Natural killer cell (primary cell): Measurements from ENCODE around the gene FHOD3. TPM values are rescaled to one million over a fixed set of nuclear protein-coding genes. Genes with fewer than 3 reads are reported as not detected.

ENCODE experiments used
- ATAC-seq, 3 donors: fragments of 150-1000 bp in 2 of 3; fragments of 200-7000 bp in 1 of 3; cut with Tn5 transposase; 1 replicate in 1 of 3; 2 replicates in 2 of 3; pipeline ENCODE4 v1.10.0; 2021; ENCODE audit warnings: mild to moderate bottlenecking in 2 of 3, moderate library complexity in 2 of 3
- DNase-seq, 2 donors: peaks; one replicate each; pipeline versions ENCODE4 v3.0.0 to v3.0.0-alpha.2; 2013 to 2021; ENCODE audit warnings: mixed read lengths in 1 of 2
- H3K27ac ChIP-seq: one replicate; pipeline ENCODE4 v1.5.1; 2013; ENCODE audit warnings: mild to moderate bottlenecking, low read length
- H3K27me3 ChIP-seq: one replicate; pipeline ENCODE4 v1.6.1; 2013; ENCODE audit warnings: low read length; ENCODE audit not compliant: control insufficient read depth, insufficient read depth
- H3K36me3 ChIP-seq: one replicate; pipeline ENCODE4 v1.6.1; 2013; ENCODE audit warnings: low read length; ENCODE audit not compliant: control insufficient read depth, insufficient read depth
- H3K4me1 ChIP-seq: one replicate; pipeline ENCODE4 v1.6.1; 2013; ENCODE audit warnings: low read length; ENCODE audit not compliant: control insufficient read depth, insufficient read depth
- H3K4me3 ChIP-seq: one replicate; pipeline ENCODE4 v1.5.1; 2013; ENCODE audit warnings: low read length
- H3K9me3 ChIP-seq: one replicate; pipeline ENCODE4 v1.6.1; 2013; ENCODE audit warnings: low read length; ENCODE audit not compliant: control insufficient read depth, insufficient read depth
- H3K27ac Mint-ChIP-seq, 2 donors: one replicate each; pipeline ENCODE4 v1.8.0; 2022; ENCODE audit warnings: mild to moderate bottlenecking in 2 of 2, mixed read lengths in 2 of 2, moderate library complexity in 1 of 2
- H3K27me3 Mint-ChIP-seq, 2 donors: one replicate each; pipeline ENCODE4 v1.8.0; 2022; ENCODE audit warnings: low read depth in 2 of 2, mixed read lengths in 2 of 2
- H3K36me3 Mint-ChIP-seq: one replicate; pipeline ENCODE4 v1.8.0; 2022; ENCODE audit warnings: mixed read lengths
- H3K4me1 Mint-ChIP-seq, 2 donors: one replicate each; pipeline ENCODE4 v1.8.0; 2022; ENCODE audit warnings: mixed read lengths in 2 of 2
- H3K4me3 Mint-ChIP-seq: one replicate; pipeline ENCODE4 v1.8.0; 2022; ENCODE audit warnings: mild to moderate bottlenecking, moderate library complexity, mixed read lengths
- H3K9me3 Mint-ChIP-seq, 2 donors: one replicate each; pipeline ENCODE4 v1.8.0; 2022; ENCODE audit warnings: mixed read lengths in 2 of 2
- CTCF ChIP-seq: fragments of 200-600 bp; IDR thresholded peaks from one replicate; pipeline ENCODE4 v1.8.0; 2022; ENCODE audit warnings: antibody characterized with exemption
- WGBS: methylation state at CpG from one replicate; pipeline ENCODE4 v1.1.7; 2013; ENCODE audit warnings: missing lambda C conversion rate; ENCODE audit not compliant: insufficient coverage; 5-methylcytosine and 5-hydroxymethylcytosine counted together
- intact Hi-C: fragments of 100-400 bp; cut with micrococcal nuclease; formaldehyde crosslinking; loops from one replicate; pipeline ENCODE4 v1.14.2; 2022
- total RNA-seq, 4 donors: library from RNA; stranded (reverse); fragments of 120-200 nt in 1 of 4; gene quantifications; one replicate each; pipeline versions ENCODE4 v1.2.3 to v1.2.4, GENCODE V29; 2013 to 2022

The FHOD3 gene
- total RNA-seq, 3 donors from 2014 or later (not counting 1 experiment from before 2014, with no cell fraction given): not detected

DNA sequence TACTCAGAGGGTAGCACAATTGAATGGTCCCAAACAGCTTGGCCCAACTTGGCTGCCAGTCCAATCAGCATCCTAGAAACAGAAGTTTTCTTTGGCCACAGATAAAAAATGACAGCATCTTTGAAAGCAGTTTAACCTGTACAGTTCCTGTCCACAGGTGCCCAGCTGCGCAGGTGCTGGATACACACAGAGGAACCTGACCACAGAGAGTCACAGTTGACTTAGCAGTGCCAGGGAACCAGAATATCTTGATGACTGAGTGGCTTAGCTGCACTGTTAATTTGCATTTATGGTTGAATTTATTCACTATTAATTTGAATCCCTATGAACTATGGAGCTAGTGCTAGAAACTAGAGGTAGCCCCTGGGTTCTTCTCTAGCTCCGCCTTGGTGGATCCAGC, 437.6 kb downstream of the FHOD3 start:
- ATAC-seq (no peak), DNase-seq (no peak)
- 68% methylated on average over 2 of the region's 2 CpGs for WGBS
- no peaks in the 10 kb centered on the region for H3K4me1 Mint-ChIP-seq
- H3K36me3 Mint-ChIP-seq: no peaks in the 10 kb centered on the region
- no peaks in the 10 kb centered on the region for H3K9me3 Mint-ChIP-seq
- H3K27ac Mint-ChIP-seq: no peak overlapping the region
- Histone ChIP-seq H3K36me3 (no peaks in the 10 kb centered on the region), H3K9me3 (no peaks in the 10 kb centered on the region), H3K27me3 (no peaks in the 10 kb centered on the region), H3K4me3 (no peak overlapping the region), H3K4me1 (no peaks in the 10 kb centered on the region), H3K27ac (no peak overlapping the region)
- TF ChIP-seq CTCF: no peak
- H3K27me3 Mint-ChIP-seq: peaks cover 5 to 17% of the 10 kb centered on the region in 2 donors
- intact Hi-C loops: no loop called here
- H3K4me3 Mint-ChIP-seq: no peak overlapping the region

DNA sequence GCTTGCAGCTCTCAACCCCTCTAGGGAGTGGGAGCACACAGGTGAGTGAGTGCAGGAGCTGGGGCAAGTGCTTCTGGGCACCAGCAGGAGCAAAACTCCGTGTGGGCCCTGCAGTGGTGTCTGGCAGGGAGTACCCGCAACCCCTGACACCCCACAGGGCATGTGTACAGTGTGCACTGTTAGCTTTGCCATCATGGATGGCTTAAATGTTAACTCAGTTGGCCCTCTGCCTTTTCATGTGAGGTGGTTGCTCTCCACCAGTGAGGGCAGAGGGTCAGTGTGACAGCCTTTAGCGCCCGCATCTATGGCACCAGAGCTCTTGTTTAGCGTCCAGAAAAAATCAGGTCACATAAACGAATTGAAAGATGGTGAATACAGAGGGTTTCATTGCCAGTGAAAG, 438.6 kb downstream of the FHOD3 start:
- H3K4me3 Mint-ChIP-seq: no peak overlapping the region
- H3K36me3 ChIP-seq: no peaks in the 10 kb centered on the region
- no peak for TF ChIP-seq CTCF
- no peaks in the 10 kb centered on the region for H3K9me3 Mint-ChIP-seq
- no peak overlapping the region for H3K4me3 ChIP-seq
- ATAC-seq (no peak), DNase-seq (no peak)
- H3K4me1 ChIP-seq: no peaks in the 10 kb centered on the region
- H3K27me3 Mint-ChIP-seq: peaks cover 6 to 13% of the 10 kb centered on the region in 2 donors
- intact Hi-C loops: no loop called here
- WGBS: 88% methylated on average over 6 of the region's 6 CpGs
- no peaks in the 10 kb centered on the region for H3K4me1 Mint-ChIP-seq
- H3K9me3 ChIP-seq: no peaks in the 10 kb centered on the region
- H3K27ac Mint-ChIP-seq: no peak overlapping the region
- no peak overlapping the region for H3K27ac ChIP-seq
- no peaks in the 10 kb centered on the region for H3K27me3 ChIP-seq
- H3K36me3 Mint-ChIP-seq: no peaks in the 10 kb centered on the region

DNA sequence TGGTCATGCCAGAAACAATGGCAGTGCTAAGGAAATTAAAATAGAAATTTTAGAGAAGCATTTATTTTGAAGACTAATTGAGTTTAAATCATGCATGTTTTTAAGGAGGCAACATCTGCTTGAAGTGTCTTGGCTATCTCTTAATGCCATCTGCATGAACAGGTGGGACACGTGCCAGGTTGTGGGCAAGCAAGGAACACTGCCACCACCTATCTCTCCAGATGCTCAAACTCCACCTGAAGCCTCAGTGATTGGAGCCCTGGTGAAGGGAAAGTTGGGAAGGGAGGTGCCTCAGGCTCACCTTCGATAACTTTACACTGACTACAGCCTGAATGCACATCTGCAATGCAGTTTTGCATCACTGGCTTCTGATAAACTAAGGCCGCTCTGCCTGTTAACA, 439.8 kb downstream of the FHOD3 start:
- Mint-ChIP-seq H3K4me3 (no peak overlapping the region), H3K27me3 (peaks cover 14 to 24% of the 10 kb centered on the region in 2 donors), H3K9me3 (no peaks in the 10 kb centered on the region), H3K36me3 (no peaks in the 10 kb centered on the region), H3K4me1 (no peaks in the 10 kb centered on the region), H3K27ac (no peak overlapping the region)
- H3K4me3 ChIP-seq: no peak overlapping the region
- 78% methylated on average over 3 of the region's 3 CpGs for WGBS
- intact Hi-C loops: no loop called here
- DNase-seq (no peak), ATAC-seq (no peak)
- peaks cover 2% of the 10 kb centered on the region for H3K27me3 ChIP-seq
- TF ChIP-seq CTCF: no peak
- no peak overlapping the region for H3K27ac ChIP-seq
- no peaks in the 10 kb centered on the region for H3K9me3 ChIP-seq
- H3K4me1 ChIP-seq: no peaks in the 10 kb centered on the region
- H3K36me3 ChIP-seq: no peaks in the 10 kb centered on the region

GRCh38 chr18:36744261-36744876, 446.9 kb downstream of the FHOD3 start:
- intact Hi-C loops: no loop called here
- ATAC-seq (peak in 1 of 3 donors; percentile 9), DNase-seq (no peak)
- Histone ChIP-seq H3K4me3 (no peak overlapping the region), H3K4me1 (no peaks in the 10 kb centered on the region), H3K27ac (no peak overlapping the region), H3K27me3 (peaks cover 2% of the 10 kb centered on the region), H3K9me3 (no peaks in the 10 kb centered on the region), H3K36me3 (no peaks in the 10 kb centered on the region)
- H3K4me1 Mint-ChIP-seq: no peaks in the 10 kb centered on the region
- no peak for TF ChIP-seq CTCF
- WGBS: 88% methylated on average over 6 of the region's 6 CpGs
- no peaks in the 10 kb centered on the region for H3K36me3 Mint-ChIP-seq
- H3K9me3 Mint-ChIP-seq: no peaks in the 10 kb centered on the region
- H3K4me3 Mint-ChIP-seq: no peak overlapping the region
- peaks cover 11 to 23% of the 10 kb centered on the region in 2 donors for H3K27me3 Mint-ChIP-seq
- no peak overlapping the region for H3K27ac Mint-ChIP-seq
